Islet of Langerhans (tissue), 1 donor: ENCODE measurements around the gene ZNF202.
"Not testable (repeated sequence)": the region's sequence is repeated elsewhere in the genome, so short reads cannot be mapped to it uniquely, and the experiment has no call there.

Experiments used
- FAIRE-seq: peaks from one replicate; lab custom pipeline; 2011; peaks lifted over from hg19 to GRCh38; lab: Jason Lieb, UNC

Gene ZNF202

GRCh38 chr11:123741159-123742030 lies at the start of gene ZNF202:
Gene ZNF202, minus strand, starts transcription at chr11:123741660. Its CDS starts 10,772 bp downstream, at chr11:123730888.
- no peak for FAIRE-seq

GRCh38 chr11:123783536-123783935 lies 42.1 kb upstream of the ZNF202 start:
- FAIRE-seq: no peak

GRCh38 chr11:123778511-123778910 lies 37.1 kb upstream of the ZNF202 start:
- FAIRE-seq: no peak

GRCh38 chr11:123775715-123776549 lies 34.5 kb upstream of the ZNF202 start:
- FAIRE-seq: no peak

- FAIRE-seq: no peak
Measured at GRCh38 chr11:123775289-123775688, 33.8 kb upstream of the ZNF202 start.

- FAIRE-seq: no peak
Measured at GRCh38 chr11:123773959-123774358, 32.5 kb upstream of the ZNF202 start.

GRCh38 chr11:123773026-123773425 lies 31.6 kb upstream of the ZNF202 start:
- no peak for FAIRE-seq

GRCh38 chr11:123771664-123772063 lies 30.2 kb upstream of the ZNF202 start:
- FAIRE-seq: no peak

GRCh38 chr11:123770712-123771111 lies 29.3 kb upstream of the ZNF202 start:
- no peak for FAIRE-seq

GRCh38 chr11:123765601-123766000 lies 24.1 kb upstream of the ZNF202 start:
- no peak for FAIRE-seq

GRCh38 chr11:123762422-123762821 lies 21.0 kb upstream of the ZNF202 start:
- FAIRE-seq: no peak

GRCh38 chr11:123760894-123761293 lies 19.4 kb upstream of the ZNF202 start:
- no peak for FAIRE-seq

- FAIRE-seq: no peak
Measured at GRCh38 chr11:123757976-123758375, 16.5 kb upstream of the ZNF202 start.

- FAIRE-seq: no peak
Measured at GRCh38 chr11:123755813-123756212, 14.4 kb upstream of the ZNF202 start.

GRCh38 chr11:123755344-123755743 lies 13.9 kb upstream of the ZNF202 start:
- FAIRE-seq: no peak

GRCh38 chr11:123754101-123754568 lies 12.7 kb upstream of the ZNF202 start, which contains the start of gene OR6X1:
Gene OR6X1, minus strand, starts transcription at chr11:123754518. Its CDS starts 0 bp downstream, at chr11:123754518.
- FAIRE-seq: no peak

- no peak for FAIRE-seq
Measured at GRCh38 chr11:123753110-123753509, 11.7 kb upstream of the ZNF202 start.

- no peak for FAIRE-seq
Measured at GRCh38 chr11:123751781-123752180, 10.3 kb upstream of the ZNF202 start.

GRCh38 chr11:123748349-123748748 lies 6.9 kb upstream of the ZNF202 start:
- not testable (repeated sequence) for FAIRE-seq

- no peak for FAIRE-seq
Measured at GRCh38 chr11:123745764-123746451, 4.4 kb upstream of the ZNF202 start.

GRCh38 chr11:123742724-123743120 lies 1.3 kb upstream of the ZNF202 start:
- FAIRE-seq: no peak

GRCh38 chr11:123742031-123742723 lies 717 bp upstream of the ZNF202 start:
- no peak for FAIRE-seq
